H9 (cell line): Measurements from ENCODE around the gene DVL3. TPM values are rescaled to one million over a fixed set of nuclear protein-coding genes. Genes with fewer than 3 reads are reported as not detected.

ENCODE experiments used
- DNase-seq: peaks from one replicate; pipeline ENCODE4 v3.0.0-alpha.2; 2017
- H2AFZ ChIP-seq: one replicate; pipeline ENCODE4 v1.6.1; 2013; ENCODE audit warnings: mild to moderate bottlenecking, low read length, control low read depth, moderate library complexity
- H2AK5ac ChIP-seq: 2 replicates; pipeline ENCODE4 v1.6.1; 2013; ENCODE audit warnings: low read length, control low read depth, mixed read lengths; ENCODE audit not compliant: insufficient read length
- H2BK120ac ChIP-seq: one replicate; pipeline ENCODE4 v1.6.1; 2013; ENCODE audit warnings: low read depth, mild to moderate bottlenecking, low read length, control low read depth, inconsistent platforms; ENCODE audit not compliant: poor library complexity, severe bottlenecking
- H2BK12ac ChIP-seq: 2 replicates; pipeline ENCODE4 v1.6.1; 2013; ENCODE audit warnings: low read length, control low read depth, mixed read lengths, low read depth; ENCODE audit not compliant: insufficient read length
- H2BK15ac ChIP-seq: 2 replicates; pipeline ENCODE4 v1.6.1; 2013; ENCODE audit warnings: low read depth, low read length, control low read depth
- H2BK20ac ChIP-seq: one replicate; pipeline ENCODE4 v1.6.1; 2013; ENCODE audit warnings: low read depth, mild to moderate bottlenecking, low read length, control low read depth, inconsistent platforms; ENCODE audit not compliant: poor library complexity, severe bottlenecking
- H2BK5ac ChIP-seq: 2 replicates; pipeline ENCODE4 v1.6.1; 2013; ENCODE audit warnings: low read length, control low read depth, mixed read lengths; ENCODE audit not compliant: insufficient read length
- H3K14ac ChIP-seq: 2 replicates; pipeline ENCODE4 v1.6.1; 2013; ENCODE audit warnings: low read length, control low read depth; ENCODE audit not compliant: insufficient read depth
- H3K18ac ChIP-seq: 2 replicates; pipeline ENCODE4 v1.6.1; 2013; ENCODE audit warnings: low read depth, mild to moderate bottlenecking, mixed read lengths, low read length, control low read depth; ENCODE audit not compliant: insufficient read length
- H3K23ac ChIP-seq: 2 replicates; pipeline ENCODE4 v1.6.1; 2013; ENCODE audit warnings: low read length, control low read depth, mixed read lengths, low read depth; ENCODE audit not compliant: insufficient read length
- H3K23me2 ChIP-seq: 2 replicates; pipeline ENCODE4 v1.6.1; 2013; ENCODE audit warnings: low read depth, mild to moderate bottlenecking, mixed read lengths, low read length, control low read depth; ENCODE audit not compliant: insufficient read length, poor library complexity, severe bottlenecking
- H3K27ac ChIP-seq: 2 replicates; pipeline ENCODE4 v1.5.1; 2013; ENCODE audit warnings: low read length, control low read depth, mixed read lengths, low read depth; ENCODE audit not compliant: insufficient read length
- H3K27me3 ChIP-seq: 2 replicates; pipeline ENCODE4 v1.6.1; 2013; ENCODE audit warnings: low read length, control low read depth, inconsistent platforms; ENCODE audit not compliant: insufficient read depth
- H3K4ac ChIP-seq: 2 replicates; pipeline ENCODE4 v1.6.1; 2013; ENCODE audit warnings: low read depth, mild to moderate bottlenecking, control low read depth, inconsistent platforms, low read length, moderate library complexity
- H3K4me1 ChIP-seq: 2 replicates; pipeline ENCODE4 v1.6.1; 2013; ENCODE audit warnings: low read length, control low read depth, inconsistent platforms; ENCODE audit not compliant: insufficient read depth
- H3K4me2 ChIP-seq: 2 replicates; pipeline ENCODE4 v1.6.1; 2013; ENCODE audit warnings: low read length, control low read depth, mixed read lengths; ENCODE audit not compliant: insufficient read length, insufficient read depth
- H3K56ac ChIP-seq: 2 replicates; pipeline ENCODE4 v1.6.1; 2013; ENCODE audit warnings: low read depth, mild to moderate bottlenecking, mixed read lengths, low read length, control low read depth; ENCODE audit not compliant: insufficient read length
- H3K79me1 ChIP-seq: 2 replicates; pipeline ENCODE4 v1.6.1; 2013; ENCODE audit warnings: low read depth, mild to moderate bottlenecking, moderate library complexity, low read length, control low read depth, inconsistent platforms; ENCODE audit not compliant: insufficient read depth, poor library complexity, severe bottlenecking
- H3K79me2 ChIP-seq: 2 replicates; pipeline ENCODE4 v1.6.1; 2013; ENCODE audit warnings: low read length, control low read depth, inconsistent platforms; ENCODE audit not compliant: insufficient read depth
- H3K9ac ChIP-seq: 2 replicates; pipeline ENCODE4 v1.6.1; 2013; ENCODE audit warnings: low read length, control low read depth, mixed read lengths; ENCODE audit not compliant: insufficient read length; ENCODE audit errors: extremely low read depth
- H3K9me3 ChIP-seq: one replicate; pipeline ENCODE4 v1.6.1; 2013; ENCODE audit warnings: low read depth, low read length, inconsistent platforms; ENCODE audit not compliant: control insufficient read depth
- H3T11ph ChIP-seq: one replicate; pipeline ENCODE4 v1.6.1; 2013; ENCODE audit warnings: mild to moderate bottlenecking, low read length, control low read depth, inconsistent platforms
- H4K20me1 ChIP-seq: one replicate; pipeline ENCODE4 v1.6.1; 2013; ENCODE audit not compliant: control insufficient read depth, insufficient read length, insufficient read depth
- H4K5ac ChIP-seq: 2 replicates; pipeline ENCODE4 v1.6.1; 2013; ENCODE audit warnings: low read depth, mild to moderate bottlenecking, mixed read lengths, low read length, control low read depth; ENCODE audit not compliant: insufficient read length
- H4K8ac ChIP-seq: replicated peaks from 2 replicates; pipeline ENCODE4 v1.6.1; 2013; ENCODE audit warnings: low read length, control low read depth, mixed read lengths, low read depth; ENCODE audit not compliant: insufficient read length
- H4K91ac ChIP-seq: 2 replicates; pipeline ENCODE4 v1.6.1; 2013; ENCODE audit warnings: low read depth, mild to moderate bottlenecking, moderate library complexity, mixed read lengths, low read length, control low read depth; ENCODE audit not compliant: insufficient read length
- H3K27ac Mint-ChIP-seq, 3 experiments: 2 replicates in 2 of 3; 3 replicates in 1 of 3; pipeline ENCODE4 v1.8.0; 2020 to 2021; ENCODE audit warnings: mixed read lengths in 3 of 3, mild to moderate bottlenecking in 1 of 3, moderate library complexity in 1 of 3
- H3K27me3 Mint-ChIP-seq: 2 replicates; pipeline ENCODE4 v1.8.0; 2021; ENCODE audit warnings: low read depth, mild to moderate bottlenecking, moderate library complexity, mixed read lengths
- H3K36me3 Mint-ChIP-seq, 3 experiments: 2 replicates in 2 of 3; 3 replicates in 1 of 3; pipeline ENCODE4 v1.8.0; 2020 to 2021; ENCODE audit warnings: low read depth in 3 of 3, mixed read lengths in 3 of 3; ENCODE audit not compliant: insufficient read depth in 1 of 3
- H3K4me1 Mint-ChIP-seq, 2 experiments: 2 replicates each; pipeline ENCODE4 v1.8.0; 2020; ENCODE audit warnings: mixed read lengths in 2 of 2
- H3K4me3 Mint-ChIP-seq, 2 experiments: 2 replicates in 1 of 2; 3 replicates in 1 of 2; pipeline ENCODE4 v1.8.0; 2020 to 2021; ENCODE audit warnings: mild to moderate bottlenecking in 2 of 2, mixed read lengths in 2 of 2, moderate library complexity in 1 of 2
- H3K9me3 Mint-ChIP-seq, 2 experiments: 2 replicates in 1 of 2; 3 replicates in 1 of 2; pipeline ENCODE4 v1.8.0; 2020; ENCODE audit warnings: mild to moderate bottlenecking in 2 of 2, mixed read lengths in 2 of 2, moderate library complexity in 1 of 2
- WGBS: extraction: QIAGEN DNeasy Blood & Tissue Kit; methylation state at CpG from one replicate; pipeline ENCODE4 v1.1.7; 2013; ENCODE audit warnings: missing lambda C conversion rate, low lambda C conversion rate, mixed read lengths; ENCODE audit not compliant: insufficient read length; ENCODE audit errors: extremely low coverage; 5-methylcytosine and 5-hydroxymethylcytosine counted together
- total RNA-seq: library from RNA; stranded (reverse); gene quantifications from 2 replicates; pipeline ENCODE4 v1.2.1, GENCODE V29; 2021
- TF ChIP-seq, protein P1 (sequence below): fragments of 200-600 bp; sonication (generic); conservative IDR thresholded peaks from 3 replicates; pipeline ENCODE4 v1.8.0; 2021; ENCODE audit warnings: antibody characterized with exemption, mild to moderate bottlenecking

DVL3 gene
- total RNA-seq, 1 experiment from 2014 or later, result 64.7 TPM

GRCh38 chr3:184143327-184143726 is 11.8 kb upstream of the DVL3 start:
- no CpG with 5 or more reads among the region's 3 CpGs for WGBS

More at GRCh38 chr3:184143327-184143726, 11.8 kb upstream of the DVL3 start:
- Histone ChIP-seq H3K9ac (no peak overlapping the region), H2AFZ (no peak overlapping the region), H3K79me1 (peaks cover 10% of the 10 kb centered on the region), H2BK12ac (no peak overlapping the region), H4K8ac (no peak overlapping the region), H3K27me3 (no peaks in the 10 kb centered on the region), H3K23ac (no peak overlapping the region), H3K14ac (no peak overlapping the region), H2BK15ac (no peak overlapping the region), H4K5ac (no peak overlapping the region), H3K18ac (no peak overlapping the region), H2BK20ac (no peak overlapping the region), H3K56ac (no peak overlapping the region), H3K27ac (no peak overlapping the region), H4K91ac (no peak overlapping the region), H3K4me1 (no peaks in the 10 kb centered on the region), H2BK5ac (no peak overlapping the region), H3K9me3 (no peaks in the 10 kb centered on the region), H2AK5ac (no peak overlapping the region), H2BK120ac (no peak overlapping the region), H3K23me2 (no peaks in the 10 kb centered on the region), H3T11ph (no peak overlapping the region), H3K4ac (no peak overlapping the region), H4K20me1 (no peaks in the 10 kb centered on the region), H3K79me2 (no peaks in the 10 kb centered on the region), H3K4me2 (no peak overlapping the region)
- Mint-ChIP-seq H3K27me3 (no peaks in the 10 kb centered on the region), H3K27ac (no peak overlapping the region), H3K4me3 (no peak overlapping the region), H3K36me3 (peaks cover 22 to 73% (median 36%) of the 10 kb centered on the region in 3 experiments; a peak in 6 of 7 replicates), H3K9me3 (no peaks in the 10 kb centered on the region), H3K4me1 (no peaks in the 10 kb centered on the region)
- DNase-seq, result no peak
- TF ChIP-seq, protein P1, sequence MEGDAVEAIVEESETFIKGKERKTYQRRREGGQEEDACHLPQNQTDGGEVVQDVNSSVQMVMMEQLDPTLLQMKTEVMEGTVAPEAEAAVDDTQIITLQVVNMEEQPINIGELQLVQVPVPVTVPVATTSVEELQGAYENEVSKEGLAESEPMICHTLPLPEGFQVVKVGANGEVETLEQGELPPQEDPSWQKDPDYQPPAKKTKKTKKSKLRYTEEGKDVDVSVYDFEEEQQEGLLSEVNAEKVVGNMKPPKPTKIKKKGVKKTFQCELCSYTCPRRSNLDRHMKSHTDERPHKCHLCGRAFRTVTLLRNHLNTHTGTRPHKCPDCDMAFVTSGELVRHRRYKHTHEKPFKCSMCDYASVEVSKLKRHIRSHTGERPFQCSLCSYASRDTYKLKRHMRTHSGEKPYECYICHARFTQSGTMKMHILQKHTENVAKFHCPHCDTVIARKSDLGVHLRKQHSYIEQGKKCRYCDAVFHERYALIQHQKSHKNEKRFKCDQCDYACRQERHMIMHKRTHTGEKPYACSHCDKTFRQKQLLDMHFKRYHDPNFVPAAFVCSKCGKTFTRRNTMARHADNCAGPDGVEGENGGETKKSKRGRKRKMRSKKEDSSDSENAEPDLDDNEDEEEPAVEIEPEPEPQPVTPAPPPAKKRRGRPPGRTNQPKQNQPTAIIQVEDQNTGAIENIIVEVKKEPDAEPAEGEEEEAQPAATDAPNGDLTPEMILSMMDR, result no peak
